ENCODE results near the gene MMP10. TPM values are rescaled to one million over a fixed set of nuclear protein-coding genes. Genes with fewer than 3 reads are reported as not detected.

MMP10 gene
- polyA plus RNA-seq, 1 donor from 2014 or later, result not detected

DNA sequence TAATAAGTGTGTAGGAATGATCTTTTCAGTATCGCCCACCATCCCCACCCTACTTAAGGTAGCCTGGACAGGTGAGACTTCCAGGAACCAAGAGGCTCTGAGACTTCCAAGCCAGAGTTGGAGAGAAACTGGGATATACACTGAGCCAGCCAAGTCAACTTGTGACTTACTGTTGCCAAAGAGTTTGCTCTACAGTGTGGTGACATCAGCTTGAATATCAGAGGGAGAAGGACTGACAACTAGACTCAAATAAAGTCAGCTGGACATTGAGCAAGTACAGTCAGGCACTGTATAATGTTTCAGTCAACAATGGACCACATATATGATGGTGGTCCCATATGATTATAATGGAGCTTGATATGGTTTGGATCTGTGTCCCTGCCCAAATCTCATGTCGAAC, 1.2 kb upstream of the MMP10 start:
- H2AFZ ChIP-seq (ENCODE audit: low read depth, low read length), result no peak overlapping the region
- H3K4me2 ChIP-seq (ENCODE audit: low read length), result no peak overlapping the region
- no peaks in the 10 kb centered on the region for H3K9me2 ChIP-seq (ENCODE audit: insufficient read depth, low read length)
- H3K9me3 ChIP-seq (ENCODE audit: low read length), result no peaks in the 10 kb centered on the region
- no peak overlapping the region for H3K27ac ChIP-seq (ENCODE audit: low read length)
- no peak for TF ChIP-seq EZH2 (IDR thresholded peaks at IDR 0.05; ENCODE audit: borderline replicate concordance, insufficient read depth, low read length, poor library complexity, severe bottlenecking)
- TF ChIP-seq, protein P1, sequence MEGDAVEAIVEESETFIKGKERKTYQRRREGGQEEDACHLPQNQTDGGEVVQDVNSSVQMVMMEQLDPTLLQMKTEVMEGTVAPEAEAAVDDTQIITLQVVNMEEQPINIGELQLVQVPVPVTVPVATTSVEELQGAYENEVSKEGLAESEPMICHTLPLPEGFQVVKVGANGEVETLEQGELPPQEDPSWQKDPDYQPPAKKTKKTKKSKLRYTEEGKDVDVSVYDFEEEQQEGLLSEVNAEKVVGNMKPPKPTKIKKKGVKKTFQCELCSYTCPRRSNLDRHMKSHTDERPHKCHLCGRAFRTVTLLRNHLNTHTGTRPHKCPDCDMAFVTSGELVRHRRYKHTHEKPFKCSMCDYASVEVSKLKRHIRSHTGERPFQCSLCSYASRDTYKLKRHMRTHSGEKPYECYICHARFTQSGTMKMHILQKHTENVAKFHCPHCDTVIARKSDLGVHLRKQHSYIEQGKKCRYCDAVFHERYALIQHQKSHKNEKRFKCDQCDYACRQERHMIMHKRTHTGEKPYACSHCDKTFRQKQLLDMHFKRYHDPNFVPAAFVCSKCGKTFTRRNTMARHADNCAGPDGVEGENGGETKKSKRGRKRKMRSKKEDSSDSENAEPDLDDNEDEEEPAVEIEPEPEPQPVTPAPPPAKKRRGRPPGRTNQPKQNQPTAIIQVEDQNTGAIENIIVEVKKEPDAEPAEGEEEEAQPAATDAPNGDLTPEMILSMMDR (IDR thresholded peaks at IDR 0.05; ENCODE audit: poor library complexity, severe bottlenecking), result no peak
- no peak for TF ChIP-seq POLR2AphosphoS5 (IDR thresholded peaks at IDR 0.05)
- no peaks in the 10 kb centered on the region for H3F3A ChIP-seq (ENCODE audit: insufficient read depth, low read length, poor library complexity, severe bottlenecking)
- H3K4me3 ChIP-seq (ENCODE audit: low read length), result no peak overlapping the region
- H3K27me3 ChIP-seq (ENCODE audit: insufficient read depth, low read depth, low read length), result no peaks in the 10 kb centered on the region
- no peaks in the 10 kb centered on the region for H3K79me2 ChIP-seq (replicated peaks; ENCODE audit: insufficient read depth, low read length)
- no peaks in the 10 kb centered on the region for H4K20me1 ChIP-seq (ENCODE audit: insufficient read depth)
- H3K36me3 ChIP-seq (ENCODE audit: insufficient read depth, low read length), result no peaks in the 10 kb centered on the region
- no peak overlapping the region for H3K9ac ChIP-seq (ENCODE audit: low read length)

DNA sequence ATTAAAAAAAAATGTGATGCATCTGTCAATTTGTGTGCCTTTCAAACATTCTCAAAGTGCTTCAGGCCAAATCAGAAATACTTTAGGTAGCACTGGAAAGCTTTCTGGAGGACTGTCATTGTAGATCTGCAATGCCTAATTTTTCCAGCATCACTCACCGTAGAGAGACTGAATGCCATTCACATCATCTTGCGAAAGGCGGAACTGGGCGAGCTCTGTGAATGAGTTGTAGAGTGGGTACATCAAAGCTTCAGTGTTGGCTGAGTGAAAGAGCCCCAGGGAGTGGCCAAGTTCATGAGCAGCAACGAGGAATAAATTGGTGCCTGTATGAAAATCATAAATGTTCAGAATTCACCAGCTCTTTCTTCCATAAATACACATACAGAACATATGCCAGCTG, 4.0 kb downstream of the MMP10 start:
- H3K9ac ChIP-seq (ENCODE audit: low read length), result no peak overlapping the region
- H3F3A ChIP-seq (ENCODE audit: insufficient read depth, low read length, poor library complexity, severe bottlenecking), result no peaks in the 10 kb centered on the region
- H3K9me3 ChIP-seq (ENCODE audit: low read length), result no peaks in the 10 kb centered on the region
- H3K27ac ChIP-seq (ENCODE audit: low read length), result no peak overlapping the region
- no peaks in the 10 kb centered on the region for H3K36me3 ChIP-seq (ENCODE audit: insufficient read depth, low read length)
- H3K4me3 ChIP-seq (ENCODE audit: low read length), result no peak overlapping the region
- no peaks in the 10 kb centered on the region for H3K9me2 ChIP-seq (ENCODE audit: insufficient read depth, low read length)
- H2AFZ ChIP-seq (ENCODE audit: low read depth, low read length), result no peak overlapping the region
- no peak overlapping the region for H3K4me2 ChIP-seq (ENCODE audit: low read length)
- no peaks in the 10 kb centered on the region for H3K79me2 ChIP-seq (replicated peaks; ENCODE audit: insufficient read depth, low read length)
- TF ChIP-seq, protein P2, sequence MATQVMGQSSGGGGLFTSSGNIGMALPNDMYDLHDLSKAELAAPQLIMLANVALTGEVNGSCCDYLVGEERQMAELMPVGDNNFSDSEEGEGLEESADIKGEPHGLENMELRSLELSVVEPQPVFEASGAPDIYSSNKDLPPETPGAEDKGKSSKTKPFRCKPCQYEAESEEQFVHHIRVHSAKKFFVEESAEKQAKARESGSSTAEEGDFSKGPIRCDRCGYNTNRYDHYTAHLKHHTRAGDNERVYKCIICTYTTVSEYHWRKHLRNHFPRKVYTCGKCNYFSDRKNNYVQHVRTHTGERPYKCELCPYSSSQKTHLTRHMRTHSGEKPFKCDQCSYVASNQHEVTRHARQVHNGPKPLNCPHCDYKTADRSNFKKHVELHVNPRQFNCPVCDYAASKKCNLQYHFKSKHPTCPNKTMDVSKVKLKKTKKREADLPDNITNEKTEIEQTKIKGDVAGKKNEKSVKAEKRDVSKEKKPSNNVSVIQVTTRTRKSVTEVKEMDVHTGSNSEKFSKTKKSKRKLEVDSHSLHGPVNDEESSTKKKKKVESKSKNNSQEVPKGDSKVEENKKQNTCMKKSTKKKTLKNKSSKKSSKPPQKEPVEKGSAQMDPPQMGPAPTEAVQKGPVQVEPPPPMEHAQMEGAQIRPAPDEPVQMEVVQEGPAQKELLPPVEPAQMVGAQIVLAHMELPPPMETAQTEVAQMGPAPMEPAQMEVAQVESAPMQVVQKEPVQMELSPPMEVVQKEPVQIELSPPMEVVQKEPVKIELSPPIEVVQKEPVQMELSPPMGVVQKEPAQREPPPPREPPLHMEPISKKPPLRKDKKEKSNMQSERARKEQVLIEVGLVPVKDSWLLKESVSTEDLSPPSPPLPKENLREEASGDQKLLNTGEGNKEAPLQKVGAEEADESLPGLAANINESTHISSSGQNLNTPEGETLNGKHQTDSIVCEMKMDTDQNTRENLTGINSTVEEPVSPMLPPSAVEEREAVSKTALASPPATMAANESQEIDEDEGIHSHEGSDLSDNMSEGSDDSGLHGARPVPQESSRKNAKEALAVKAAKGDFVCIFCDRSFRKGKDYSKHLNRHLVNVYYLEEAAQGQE (IDR thresholded peaks at IDR 0.05; ENCODE audit: borderline replicate concordance), result no peak
- TF ChIP-seq TAF1 (IDR thresholded peaks at IDR 0.05; ENCODE audit: low read depth) (no peak), RAD21 (conservative IDR thresholded peaks at IDR 0.05) (no peak), SMC3 (conservative IDR thresholded peaks at IDR 0.05; ENCODE audit: poor library complexity) (no peak), MXI1 (conservative IDR thresholded peaks at IDR 0.05; ENCODE audit: poor library complexity, severe bottlenecking) (no peak), EZH2 (IDR thresholded peaks at IDR 0.05; ENCODE audit: borderline replicate concordance, insufficient read depth, low read length, poor library complexity, severe bottlenecking) (no peak), EP300 (conservative IDR thresholded peaks at IDR 0.05; ENCODE audit: poor library complexity, severe bottlenecking) (no peak), POLR2AphosphoS5 (IDR thresholded peaks at IDR 0.05) (no peak)
- TF ChIP-seq, protein P1 (IDR thresholded peaks at IDR 0.05; ENCODE audit: poor library complexity, severe bottlenecking), result no peak
- H4K20me1 ChIP-seq (ENCODE audit: insufficient read depth), result no peaks in the 10 kb centered on the region
- no peaks in the 10 kb centered on the region for H3K27me3 ChIP-seq (ENCODE audit: insufficient read depth, low read depth, low read length)

Measured in neural cell (in vitro differentiated cells).